ENCODE data around the gene FAT2.

The FAT2 gene

GRCh38 chr5:151637676-151638075 lies 46.5 kb upstream of the FAT2 start:
- TF ChIP-seq CSRNP3 (CRISPR knock-in tag; IDR thresholded peaks at IDR 0.05) (no peak), TOX (CRISPR knock-in tag; IDR thresholded peaks at IDR 0.05; ENCODE audit: borderline replicate concordance) (no peak), TCF4 (CRISPR knock-in tag; IDR thresholded peaks at IDR 0.05; ENCODE audit: borderline replicate concordance) (no peak), RARB (CRISPR knock-in tag; IDR thresholded peaks at IDR 0.05) (no peak), CREB5 (CRISPR knock-in tag; IDR thresholded peaks at IDR 0.05; ENCODE audit: low read depth) (no peak), ARNTL (CRISPR knock-in tag; IDR thresholded peaks at IDR 0.05; ENCODE audit: borderline replicate concordance, low read depth) (no peak), SNAI2 (CRISPR knock-in tag; IDR thresholded peaks at IDR 0.05) (no peak), OSR1 (CRISPR knock-in tag; IDR thresholded peaks at IDR 0.05) (no peak), ZFP3 (CRISPR knock-in tag; IDR thresholded peaks at IDR 0.05) (no peak), BACH2 (CRISPR knock-in tag; IDR thresholded peaks at IDR 0.05; ENCODE audit: borderline replicate concordance) (no peak), ZNF565 (CRISPR knock-in tag; conservative IDR thresholded peaks at IDR 0.05; ENCODE audit: low read depth) (no peak), ESRRG (CRISPR knock-in tag; IDR thresholded peaks at IDR 0.05) (no peak), ZFP30 (CRISPR knock-in tag; IDR thresholded peaks at IDR 0.05) (no peak), ZC3H10 (CRISPR knock-in tag; IDR thresholded peaks at IDR 0.05) (no peak), GLIS3 (CRISPR knock-in tag; IDR thresholded peaks at IDR 0.05) (no peak), ZNF70 (CRISPR knock-in tag; IDR thresholded peaks at IDR 0.05) (no peak), POU6F1 (CRISPR knock-in tag; IDR thresholded peaks at IDR 0.05; ENCODE audit: borderline replicate concordance, low read depth) (no peak), CSDC2 (CRISPR knock-in tag; IDR thresholded peaks at IDR 0.05) (no peak), ISL1 (CRISPR knock-in tag; IDR thresholded peaks at IDR 0.05) (no peak)
- ATAC-seq: no peak

GRCh38 chr5:151633892-151634291 lies 42.8 kb upstream of the FAT2 start:
- no peak for ATAC-seq
- TF ChIP-seq POU6F1 (CRISPR knock-in tag; IDR thresholded peaks at IDR 0.05; ENCODE audit: borderline replicate concordance, low read depth) (no peak), ZFP30 (CRISPR knock-in tag; IDR thresholded peaks at IDR 0.05) (no peak), ZNF8 (CRISPR knock-in tag; IDR thresholded peaks at IDR 0.05) (no peak), GLIS3 (CRISPR knock-in tag; IDR thresholded peaks at IDR 0.05) (no peak), SNAI2 (CRISPR knock-in tag; IDR thresholded peaks at IDR 0.05) (no peak), RARB (CRISPR knock-in tag; IDR thresholded peaks at IDR 0.05) (no peak), OSR1 (CRISPR knock-in tag; IDR thresholded peaks at IDR 0.05) (no peak), ESRRG (CRISPR knock-in tag; IDR thresholded peaks at IDR 0.05) (no peak), ZFP3 (CRISPR knock-in tag; IDR thresholded peaks at IDR 0.05) (no peak), ZNF70 (CRISPR knock-in tag; IDR thresholded peaks at IDR 0.05) (no peak), ISL1 (CRISPR knock-in tag; IDR thresholded peaks at IDR 0.05) (no peak), ZNF565 (CRISPR knock-in tag; conservative IDR thresholded peaks at IDR 0.05; ENCODE audit: low read depth) (no peak), CSRNP3 (CRISPR knock-in tag; IDR thresholded peaks at IDR 0.05) (no peak), PPARA (CRISPR knock-in tag; IDR thresholded peaks at IDR 0.05; ENCODE audit: borderline replicate concordance) (no peak)

- ATAC-seq: no peak
- TF ChIP-seq ZC3H10 (CRISPR knock-in tag; IDR thresholded peaks at IDR 0.05): no peak
- TF ChIP-seq TOX (CRISPR knock-in tag; IDR thresholded peaks at IDR 0.05; ENCODE audit: borderline replicate concordance): no peak
- TF ChIP-seq ZNF8 (CRISPR knock-in tag; IDR thresholded peaks at IDR 0.05): no peak
- no peak for TF ChIP-seq ZFP3 (CRISPR knock-in tag; IDR thresholded peaks at IDR 0.05)
- no peak for TF ChIP-seq GLIS3 (CRISPR knock-in tag; IDR thresholded peaks at IDR 0.05)
- TF ChIP-seq PPARA (CRISPR knock-in tag; IDR thresholded peaks at IDR 0.05; ENCODE audit: borderline replicate concordance): no peak
- TF ChIP-seq CSDC2 (CRISPR knock-in tag; IDR thresholded peaks at IDR 0.05): no peak
- no peak for TF ChIP-seq CREB5 (CRISPR knock-in tag; IDR thresholded peaks at IDR 0.05; ENCODE audit: low read depth)
- no peak for TF ChIP-seq RARB (CRISPR knock-in tag; IDR thresholded peaks at IDR 0.05)
- TF ChIP-seq ISL1 (CRISPR knock-in tag; IDR thresholded peaks at IDR 0.05): no peak
- TF ChIP-seq ZFP30 (CRISPR knock-in tag; IDR thresholded peaks at IDR 0.05): no peak
- no peak for TF ChIP-seq TSHZ2 (CRISPR knock-in tag; IDR thresholded peaks at IDR 0.05)
- TF ChIP-seq TCF4 (CRISPR knock-in tag; IDR thresholded peaks at IDR 0.05; ENCODE audit: borderline replicate concordance): no peak
- TF ChIP-seq ZNF70 (CRISPR knock-in tag; IDR thresholded peaks at IDR 0.05): no peak
- no peak for TF ChIP-seq POU6F1 (CRISPR knock-in tag; IDR thresholded peaks at IDR 0.05; ENCODE audit: borderline replicate concordance, low read depth)
Observed at GRCh38 chr5:151632941-151633340, 41.8 kb upstream of the FAT2 start.

Data from SK-N-SH treated with all-trans-retinoic acid at 6 μM for 48 hours (cell line).